Measurements from ENCODE around the gene SOX8.

GRCh38 chr16:959232-960040 lies 22.1 kb upstream of the SOX8 start:
- TF ChIP-seq CTCF (conservative IDR thresholded peaks at IDR 0.05 in 1 of 2, IDR thresholded peaks at IDR 0.05 in 1 of 2; ENCODE audit: low read depth in 1 of 2, low read length in 2 of 2) = no peak
- no peak for TF ChIP-seq EZH2 (IDR thresholded peaks at IDR 0.05; ENCODE audit: low read length, missing control alignments)

All from fibroblast of lung (primary cell).